K562 (cell line): ENCODE data around the gene TBRG1. TPM values are rescaled to one million over a fixed set of nuclear protein-coding genes. Genes with fewer than 3 reads are reported as not detected.

Source experiments
- ATAC-seq: fragments of 200-7000 bp; cut with Tn5 transposase; 3 replicates; pipeline ENCODE4 v1.9.1; 2020; ENCODE audit warnings: moderate library complexity
- Bru-seq: library from RNA; stranded (reverse); fragments of 400-500 nt; gene quantifications from one replicate; lab custom pipeline; 2021; lab: Mats Ljungman, UMichigan
- BruChase-seq, 2 experiments: library from RNA; stranded (reverse); fragments of 400-500 nt; gene quantifications; one replicate each; lab custom pipeline; 2021; lab: Mats Ljungman, UMichigan
- BruUV-seq: library from RNA; stranded (reverse); fragments of 400-500 nt; replicated peaks from 2 replicates; lab custom pipeline; 2021; lab: Mats Ljungman, UMichigan
- CTCF ChIA-PET: fragments of 300-600 bp; formaldehyde crosslinking; extraction: SDS; loops from one replicate; lab custom pipeline; 2021; ENCODE audit warnings: low intra/inter-chr PET ratio; lab: Yijun Ruan, JAX
- POLR2A ChIA-PET: fragments of 300-600, 350-650 bp; sonication (Branson Sonifier 250); formaldehyde crosslinking; extraction: SDS; loops from one replicate; lab custom pipeline; 2021; ENCODE audit warnings: antibody characterized with exemption, inconsistent platforms; lab: Yijun Ruan, JAX
- DNase-seq, 4 experiments: peaks; one replicate each; pipeline versions ENCODE4 v3.0.0 to v3.0.0-alpha.2; 2011 to 2018; ENCODE audit warnings: low spot score in 3 of 4, mixed read lengths in 3 of 4; ENCODE audit errors: extremely low read depth in 1 of 4
- FAIRE-seq: peaks from 2 replicates; lab custom pipeline; 2011; peaks lifted over from hg19 to GRCh38; lab: Jason Lieb, UNC
- H2AFZ ChIP-seq: 2 replicates; pipeline ENCODE4 v1.6.0; 2011; ENCODE audit warnings: low read depth, low read length, control low read depth, inconsistent platforms
- H3K27ac ChIP-seq: fragments of 200-600 bp; 3 replicates; pipeline ENCODE4 v1.8.0; 2011; ENCODE audit warnings: low read depth, mild to moderate bottlenecking, control low read depth, inconsistent platforms, low read length, moderate library complexity, mixed read lengths; ENCODE audit errors: extremely low read depth
- H3K27me3 ChIP-seq, 2 experiments: fragments of 300-600 bp in 1 of 2; 2 replicates in 1 of 2; 3 replicates in 1 of 2; pipeline versions ENCODE4 v1.6.0 to v1.8.0; 2011; ENCODE audit warnings: inconsistent platforms in 2 of 2, low read length in 2 of 2, mild to moderate bottlenecking in 1 of 2, mixed read lengths in 1 of 2, moderate library complexity in 1 of 2; ENCODE audit not compliant: control insufficient read depth in 2 of 2, insufficient read depth in 2 of 2
- H3K36me3 ChIP-seq: fragments of 300-600 bp; 3 replicates; pipeline ENCODE4 v1.8.0; 2011; ENCODE audit warnings: mild to moderate bottlenecking, low read length, inconsistent platforms; ENCODE audit not compliant: control insufficient read depth, insufficient read depth
- H3K4me1 ChIP-seq, 2 experiments: fragments of 200-600 bp in 1 of 2; replicated peaks in 1 of 2; 2 replicates in 1 of 2; 3 replicates in 1 of 2; pipeline versions ENCODE4 v1.5.1 to v1.8.0; 2011; ENCODE audit warnings: inconsistent platforms in 2 of 2, low read length in 2 of 2, mild to moderate bottlenecking in 1 of 2, mixed read lengths in 1 of 2, moderate library complexity in 1 of 2; ENCODE audit not compliant: control insufficient read depth in 2 of 2, insufficient read depth in 2 of 2
- H3K4me2 ChIP-seq: 2 replicates; pipeline ENCODE4 v1.6.1; 2011; ENCODE audit warnings: low read length, control low read depth, inconsistent platforms, mixed read lengths; ENCODE audit not compliant: insufficient read depth
- H3K4me3 ChIP-seq: fragments of 200-600 bp; sonication (generic), shearing (Covaris generic); 2 replicates; pipeline ENCODE4 v1.5.1; 2016; ENCODE audit warnings: control low read depth, inconsistent platforms
- H3K79me2 ChIP-seq: fragments of 200-600 bp; 3 replicates; pipeline ENCODE4 v1.8.0; 2011; ENCODE audit warnings: low read length, inconsistent platforms; ENCODE audit not compliant: control insufficient read depth, insufficient read depth
- H3K9ac ChIP-seq, 2 experiments: 2 replicates each; pipeline versions ENCODE4 v1.6.0 to v1.6.1; 2011; ENCODE audit warnings: low read depth in 2 of 2, low read length in 2 of 2, control low read depth in 1 of 2, inconsistent platforms in 1 of 2, mild to moderate bottlenecking in 1 of 2, mixed read lengths in 1 of 2; ENCODE audit not compliant: insufficient read depth in 1 of 2
- H3K9me1 ChIP-seq: one replicate; pipeline ENCODE4 v1.6.0; 2011; ENCODE audit warnings: inconsistent platforms, mild to moderate bottlenecking, low read length, moderate library complexity; ENCODE audit not compliant: control insufficient read depth, insufficient read depth
- H3K9me3 ChIP-seq: replicated peaks from 2 replicates; pipeline ENCODE4 v1.5.1; 2011; ENCODE audit warnings: low read depth, low read length, inconsistent platforms; ENCODE audit not compliant: control insufficient read depth, insufficient read depth
- H4K20me1 ChIP-seq: replicated peaks from 2 replicates; pipeline ENCODE4 v1.6.1; 2011; ENCODE audit warnings: low read length, inconsistent platforms, mixed read lengths; ENCODE audit not compliant: control insufficient read depth, insufficient read depth
- SP2 ChIP-seq: IDR thresholded peaks from 2 replicates; pipeline ENCODE4 v1.6.1; 2011; ENCODE audit warnings: mild to moderate bottlenecking, low read depth, low read length, moderate library complexity; ENCODE audit not compliant: poor library complexity, severe bottlenecking; ENCODE audit errors: extremely low read depth
- ZNF324 ChIP-seq: fragments of 250-450 bp; sonication (Bioruptor Pico); IDR thresholded peaks from 2 replicates; pipeline ENCODE4 v1.4.0; 2020; ENCODE audit warnings: mild to moderate bottlenecking
- WGBS: fragments of 100-300 bp; shearing (Covaris generic); methylation state at CpG from one replicate; pipeline ENCODE4 v1.1.6; 2016; ENCODE audit warnings: low coverage, mixed read lengths; ENCODE audit not compliant: insufficient coverage; ENCODE audit errors: missing lambda C conversion rate; 5-methylcytosine and 5-hydroxymethylcytosine counted together
- in situ Hi-C: fragments of 300-500 bp; cut with MboI; formaldehyde crosslinking; loops from 4 replicates; pipeline ENCODE4 v1.15.0; 2018; ENCODE audit warnings: inconsistent platforms, mixed read lengths
- intact Hi-C: fragments of 100-400 bp; cut with micrococcal nuclease; formaldehyde crosslinking; loops from 2 replicates; pipeline ENCODE4 v1.14.2; 2022
- long read RNA-seq, 3 experiments: library from polyadenylated mRNA in 2 of 3; library from RNA in 1 of 3; unstranded in 2 of 3; stranded (forward) in 1 of 3; transcript quantifications; one replicate each; pipeline ENCODE4 v2.0.0, GENCODE V29; 2019 to 2022
- polyA minus RNA-seq, 3 experiments: library from RNA; depleted of rRNA, polyadenylated mRNA; stranded (reverse); fragments of >200 nt; gene quantifications; 2 replicates each; pipeline ENCODE4 v1.2.3, GENCODE V29; 2011
- polyA plus RNA-seq, 8 experiments: library from polyadenylated mRNA; depleted of rRNA in 4 of 8; stranded (reverse) in 5 of 8; unstranded in 3 of 8; fragments of >200 nt; fragmentation: Nextera tagmentation in 2 of 8; fragmentation: Illumina TruSeq in 1 of 8; extraction: Ambion mirVana in 2 of 8; extraction: Trizol in 1 of 8; gene quantifications; 2 replicates each; pipeline versions ENCODE4 v1.2.1 to v1.2.3, GENCODE V29; 2011 to 2014; ENCODE audit warnings: inconsistent platforms in 1 of 8, missing spikeins in 1 of 8
- total RNA-seq, 7 experiments: library from RNA; depleted of rRNA in 6 of 7; stranded (reverse); fragments of >200 nt in 6 of 7; fragmentation: Illumina TruSeq in 2 of 7; extraction: Trizol in 2 of 7; gene quantifications; 2 replicates each; pipeline versions ENCODE4 v1.2.1 to v1.2.3, GENCODE V29; 2011 to 2021; ENCODE audit warnings: low replicate concordance in 1 of 7
- TF ChIP-seq, protein P1 (sequence below), 2 experiments: fragments of 450-650 bp; IDR thresholded peaks; 2 replicates each; pipeline ENCODE4 v1.6.1; 2016; ENCODE audit warnings: mild to moderate bottlenecking in 2 of 2, borderline replicate concordance in 1 of 2, low read depth in 1 of 2, moderate library complexity in 1 of 2

The TBRG1 gene, protein sequence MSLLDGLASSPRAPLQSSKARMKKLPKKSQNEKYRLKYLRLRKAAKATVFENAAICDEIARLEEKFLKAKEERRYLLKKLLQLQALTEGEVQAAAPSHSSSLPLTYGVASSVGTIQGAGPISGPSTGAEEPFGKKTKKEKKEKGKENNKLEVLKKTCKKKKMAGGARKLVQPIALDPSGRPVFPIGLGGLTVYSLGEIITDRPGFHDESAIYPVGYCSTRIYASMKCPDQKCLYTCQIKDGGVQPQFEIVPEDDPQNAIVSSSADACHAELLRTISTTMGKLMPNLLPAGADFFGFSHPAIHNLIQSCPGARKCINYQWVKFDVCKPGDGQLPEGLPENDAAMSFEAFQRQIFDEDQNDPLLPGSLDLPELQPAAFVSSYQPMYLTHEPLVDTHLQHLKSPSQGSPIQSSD
- 31.3 and 57.2 TPM in 2 replicates for total RNA-seq (2011; cell fraction: chromatin; rRNA removed; ENCODE audit: low replicate concordance)
- 18.3 and 20.9 TPM in 2 replicates for total RNA-seq (2011; cell fraction: nucleolus; rRNA removed)
- total RNA-seq (2011; cell fraction: nucleoplasm; rRNA removed): 25.7 and 42.1 TPM in 2 replicates
- 16.3 and 23.4 TPM in 2 replicates for total RNA-seq (2014; rRNA removed)
- total RNA-seq (2014; rRNA removed; fragmentation: Illumina TruSeq; extraction: Trizol): 16.0 and 19.7 TPM in 2 replicates
- 20.2 and 20.5 TPM in 2 replicates for total RNA-seq (2015; rRNA removed; fragmentation: Illumina TruSeq; extraction: Trizol)
- 21.0 and 25.2 TPM in 2 replicates for total RNA-seq (2021)
- polyA plus RNA-seq (2011; rRNA removed): 24.0 and 30.0 TPM in 2 replicates
- 15.7 and 17.2 TPM in 2 replicates for polyA plus RNA-seq (2011; cell fraction: cytosol; rRNA removed)
- 69.7 and 83.9 TPM in 2 replicates for polyA plus RNA-seq (2011; cell fraction: nucleus; rRNA removed)
- polyA plus RNA-seq (2012): 15.5 and 29.2 TPM in 2 replicates
- polyA plus RNA-seq (2014; fragmentation: Illumina TruSeq; extraction: Trizol): 20.4 and 20.5 TPM in 2 replicates
- polyA plus RNA-seq (2014; fragmentation: Nextera tagmentation; extraction: Ambion mirVana): 10 to 100 TPM in 1 of 2 experiments, 1 to 10 TPM in 1; 8.7 to 11.5 TPM
- polyA plus RNA-seq (2014; rRNA removed): 20.3 and 28.7 TPM in 2 replicates
- 10.1 and 12.8 TPM in 2 replicates for polyA minus RNA-seq (2011; rRNA and poly(A)+ RNA removed)
- polyA minus RNA-seq (2011; cell fraction: cytosol; rRNA and poly(A)+ RNA removed): 5.6 and 7.5 TPM in 2 replicates
- polyA minus RNA-seq (2011; cell fraction: nucleus; rRNA and poly(A)+ RNA removed): 22.9 and 38.6 TPM in 2 replicates
- Bru-seq, nascent RNA: percentile 93 among the genes with signal in this experiment
- percentile 95 among the genes with signal in this experiment for BruChase-seq, experiment 1, labeled RNA remaining after a 2-hour chase
- BruChase-seq, experiment 2, labeled RNA remaining after a 6-hour chase: percentile 94 among the genes with signal in this experiment
- long read RNA-seq, experiment 1, full-length matches to known transcripts: 30 of 60 reads
- long read RNA-seq, experiment 1, partial matches to known transcripts: 19 of 60 reads
- long read RNA-seq, experiment 1, other reads (novel, unspliced or antisense): 11 of 60 reads
- long read RNA-seq, experiment 2, full-length matches to known transcripts: 12 of 32 reads
- long read RNA-seq, experiment 2, partial matches to known transcripts: 5 of 32 reads
- long read RNA-seq, experiment 2, other reads (novel, unspliced or antisense): 15 of 32 reads
- long read RNA-seq, experiment 3, full-length matches to known transcripts: 12 of 28 reads
- long read RNA-seq, experiment 3, partial matches to known transcripts: 9 of 28 reads
- long read RNA-seq, experiment 3, other reads (novel, unspliced or antisense): 7 of 28 reads

DNA sequence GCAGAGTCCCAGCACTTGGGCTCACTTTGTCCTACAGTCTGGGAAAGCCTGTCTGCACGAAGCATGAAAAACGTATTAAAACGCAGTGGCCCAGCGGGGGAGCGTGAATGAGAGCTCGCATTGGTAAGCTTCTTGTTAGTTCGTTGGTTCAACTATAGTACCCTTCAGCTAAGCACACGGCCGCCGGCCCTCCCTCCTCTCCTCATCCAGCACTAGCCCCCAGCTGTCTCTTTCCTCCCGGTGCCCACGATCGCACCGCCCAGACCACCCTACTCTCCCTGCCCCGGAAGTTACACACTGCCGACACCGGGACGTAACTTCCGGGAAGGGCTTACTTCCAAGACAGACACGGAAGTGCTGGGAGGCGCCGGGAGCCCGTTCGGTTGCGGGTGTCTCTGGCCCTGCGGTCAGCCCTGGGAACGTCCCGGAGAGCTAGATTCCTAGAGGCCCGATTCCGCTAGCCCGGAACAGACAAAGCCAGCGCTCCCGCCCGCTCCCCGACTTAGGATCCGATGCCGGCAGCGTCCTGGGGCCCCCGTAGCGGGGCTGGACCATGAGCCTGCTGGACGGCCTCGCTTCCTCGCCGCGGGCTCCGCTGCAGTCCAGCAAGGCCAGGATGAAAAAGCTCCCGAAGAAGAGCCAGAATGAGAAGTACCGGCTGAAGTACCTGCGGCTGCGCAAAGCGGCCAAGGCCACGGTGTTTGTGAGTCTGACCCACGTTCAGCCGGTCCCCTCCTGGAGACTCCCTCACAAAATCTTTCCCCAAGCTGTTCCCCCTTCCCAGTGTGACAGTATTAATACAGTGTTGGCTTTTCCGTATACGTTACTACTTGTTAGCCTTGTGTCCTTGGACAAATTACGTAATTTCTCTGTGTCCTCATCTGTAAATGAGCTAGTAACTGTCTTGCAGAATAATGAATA lies at the start of gene TBRG1:
Gene TBRG1, plus strand, starts transcription at position 334 of the 921 bp plus-strand sequence. Its CDS starts 220 bp downstream, at position 554.
- WGBS: 2% methylated on average over 42 of the region's 57 CpGs
- FAIRE-seq: peak; percentile 84
- TF ChIP-seq, protein P1, sequence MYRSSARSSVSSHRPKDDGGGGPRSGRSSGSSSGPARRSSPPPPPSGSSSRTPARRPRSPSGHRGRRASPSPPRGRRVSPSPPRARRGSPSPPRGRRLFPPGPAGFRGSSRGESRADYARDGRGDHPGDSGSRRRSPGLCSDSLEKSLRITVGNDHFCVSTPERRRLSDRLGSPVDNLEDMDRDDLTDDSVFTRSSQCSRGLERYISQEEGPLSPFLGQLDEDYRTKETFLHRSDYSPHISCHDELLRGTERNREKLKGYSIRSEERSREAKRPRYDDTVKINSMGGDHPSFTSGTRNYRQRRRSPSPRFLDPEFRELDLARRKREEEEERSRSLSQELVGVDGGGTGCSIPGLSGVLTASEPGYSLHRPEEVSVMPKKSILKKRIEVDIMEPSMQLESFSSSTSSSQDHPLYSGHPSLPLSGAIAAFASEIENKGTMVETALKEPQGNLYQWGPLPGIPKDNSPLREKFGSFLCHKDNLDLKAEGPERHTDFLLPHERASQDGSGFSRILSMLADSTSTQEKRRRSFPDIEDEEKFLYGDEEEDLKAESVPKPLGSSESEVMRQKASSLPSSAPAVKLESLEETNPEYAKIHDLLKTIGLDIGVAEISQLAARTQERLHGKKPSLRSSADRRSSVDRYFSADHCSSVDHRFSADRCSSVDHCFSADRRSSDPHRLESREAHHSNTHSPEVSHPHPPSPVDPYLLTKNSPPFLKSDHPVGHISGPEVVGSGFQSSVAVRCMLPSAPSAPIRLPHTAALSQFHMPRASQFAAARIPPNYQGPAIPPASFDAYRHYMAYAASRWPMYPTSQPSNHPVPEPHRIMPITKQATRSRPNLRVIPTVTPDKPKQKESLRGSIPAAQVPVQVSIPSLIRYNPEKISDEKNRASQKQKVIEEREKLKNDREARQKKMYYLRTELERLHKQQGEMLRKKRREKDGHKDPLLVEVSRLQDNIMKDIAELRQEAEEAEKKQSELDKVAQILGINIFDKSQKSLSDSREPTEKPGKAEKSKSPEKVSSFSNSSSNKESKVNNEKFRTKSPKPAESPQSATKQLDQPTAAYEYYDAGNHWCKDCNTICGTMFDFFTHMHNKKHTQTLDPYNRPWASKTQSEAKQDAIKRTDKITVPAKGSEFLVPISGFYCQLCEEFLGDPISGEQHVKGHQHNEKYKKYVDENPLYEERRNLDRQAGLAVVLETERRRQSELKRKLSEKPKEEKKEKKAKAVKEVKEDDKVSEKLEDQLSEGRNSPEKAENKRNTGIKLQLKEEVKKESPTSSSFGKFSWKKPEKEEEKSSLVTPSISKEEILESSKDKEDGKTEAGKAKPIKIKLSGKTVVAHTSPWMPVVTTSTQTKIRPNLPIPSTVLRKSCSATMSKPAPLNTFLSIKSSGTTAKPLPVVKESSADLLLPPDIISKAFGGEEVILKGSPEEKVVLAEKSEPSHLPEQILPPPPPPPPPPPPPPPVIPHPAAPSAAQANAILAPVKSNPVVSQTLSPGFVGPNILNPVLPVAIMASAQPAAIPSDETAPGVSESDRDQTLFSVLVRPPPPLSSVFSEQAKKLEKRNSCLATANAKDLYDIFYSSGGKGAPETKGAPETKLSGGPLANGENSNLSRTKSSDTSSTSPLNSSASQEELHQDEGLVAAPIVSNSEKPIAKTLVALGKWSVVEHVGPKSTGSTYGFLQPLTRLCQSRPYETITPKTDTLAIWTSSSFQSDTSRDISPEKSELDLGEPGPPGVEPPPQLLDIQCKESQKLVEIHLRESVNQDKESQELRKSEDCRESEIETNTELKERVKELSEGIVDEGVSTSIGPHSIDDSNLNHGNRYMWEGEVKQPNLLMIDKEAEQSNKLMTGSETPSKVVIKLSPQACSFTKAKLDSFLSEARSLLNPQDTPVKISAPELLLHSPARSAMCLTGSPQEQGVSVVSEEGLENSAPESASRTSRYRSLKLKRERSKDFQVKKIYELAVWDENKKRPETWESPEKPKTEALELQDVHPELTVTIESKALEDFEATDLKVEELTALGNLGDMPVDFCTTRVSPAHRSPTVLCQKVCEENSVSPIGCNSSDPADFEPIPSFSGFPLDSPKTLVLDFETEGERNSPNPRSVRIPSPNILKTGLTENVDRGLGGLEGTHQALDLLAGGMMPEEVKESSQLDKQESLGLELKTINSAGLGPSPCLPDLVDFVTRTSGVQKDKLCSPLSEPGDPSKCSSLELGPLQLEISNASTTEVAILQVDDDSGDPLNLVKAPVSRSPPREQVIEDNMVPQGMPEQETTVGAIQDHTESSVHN (IDR thresholded peaks at IDR 0.05; ENCODE audit: borderline replicate concordance in 1 of 2, low read depth in 1 of 2): no peak
- TF ChIP-seq ZNF324 (CRISPR knock-in tag): no peak
- TF ChIP-seq SP2: no peak

More for the DNA sequence above, at the start of gene TBRG1:
- ChIA-PET POLR2A (interaction anchor here (0.6 to 1.7 kb wide), 8 partner anchors 9 to 1566 kb away, joined by 3 to 7 read pairs (median 3); no protein-coding TSS in a partner anchor), CTCF (no interaction called here)
- intact Hi-C loops (loop anchor here (1.0 kb wide), 1 partner anchor 21 kb away; no protein-coding TSS in a partner anchor), in situ Hi-C loops (no loop called here)
- Histone ChIP-seq H3K27ac (peak within 1 kb of the TSS; percentile 77), H3K4me2 (peak within 1 kb of the TSS; percentile 87), H3K36me3 (peaks cover 34% of the 10 kb centered on the region), H3K9me1 (peaks cover 4% of the 10 kb centered on the region), H3K9ac (peak within 1 kb of the TSS; percentile 86 to 98), H3K9me3 (no peaks in the 10 kb centered on the region), H2AFZ (peak within 1 kb of the TSS; percentile 87), H3K4me1 (peaks cover 0 to 13% of the 10 kb centered on the region in 2 experiments; a peak in 4 of 5 replicates), H3K4me3 (peak within 1 kb of the TSS; percentile 75), H4K20me1 (no peaks in the 10 kb centered on the region), H3K79me2 (peaks cover 35% of the 10 kb centered on the region), H3K27me3 (peaks cover 0 to 6% of the 10 kb centered on the region in 2 experiments; a peak in 3 of 5 replicates)
- DNase-seq (peak; percentile 83 to 94 (median 88)), ATAC-seq (peak; percentile 98)
- BruUV-seq: TSS peak; percentile 51
